Inflammatory macrophage treated with lipopolysaccharide for 4 hours (primary cell): ENCODE data around the gene C10orf105.

Experiments
- DNase-seq: peaks from one replicate; pipeline ENCODE4 v3.0.0-alpha.2; 2020

Gene C10orf105

GRCh38 chr10:71696628-71697326 lies 22.8 kb downstream of the C10orf105 start:
- peak; percentile 48 for DNase-seq

GRCh38 chr10:71695502-71696476 lies 23.8 kb downstream of the C10orf105 start:
- DNase-seq, result peak; percentile 43

- DNase-seq, result peak; percentile 89
Measured at GRCh38 chr10:71694567-71694968, 25.0 kb downstream of the C10orf105 start.

- DNase-seq, result peak; percentile 22
Measured at GRCh38 chr10:71694039-71694501, 25.5 kb downstream of the C10orf105 start.

DNA sequence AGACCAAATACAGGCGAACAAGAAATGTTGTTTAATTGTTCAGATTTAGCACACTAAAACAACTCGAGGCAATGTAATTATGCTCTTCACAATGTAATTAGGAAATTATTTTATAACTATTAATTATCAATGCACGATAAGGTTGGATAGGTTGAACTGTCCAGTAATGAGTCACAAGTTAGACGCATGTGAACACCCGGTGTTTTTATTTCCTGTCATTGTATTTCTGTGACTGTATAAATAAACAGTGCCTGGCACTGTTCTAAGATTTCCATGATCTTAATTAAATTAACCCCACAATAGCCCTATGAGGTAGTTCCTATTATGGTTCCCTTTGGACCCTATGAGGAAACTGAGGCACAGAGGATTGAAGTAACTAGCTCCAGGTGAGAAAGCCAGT lies 26.2 kb downstream of the C10orf105 start:
- no peak for DNase-seq

- DNase-seq, result no peak
Measured at GRCh38 chr10:71692598-71693306, 26.8 kb downstream of the C10orf105 start.

GRCh38 chr10:71691405-71691804 lies 28.2 kb downstream of the C10orf105 start:
- no peak for DNase-seq

DNA sequence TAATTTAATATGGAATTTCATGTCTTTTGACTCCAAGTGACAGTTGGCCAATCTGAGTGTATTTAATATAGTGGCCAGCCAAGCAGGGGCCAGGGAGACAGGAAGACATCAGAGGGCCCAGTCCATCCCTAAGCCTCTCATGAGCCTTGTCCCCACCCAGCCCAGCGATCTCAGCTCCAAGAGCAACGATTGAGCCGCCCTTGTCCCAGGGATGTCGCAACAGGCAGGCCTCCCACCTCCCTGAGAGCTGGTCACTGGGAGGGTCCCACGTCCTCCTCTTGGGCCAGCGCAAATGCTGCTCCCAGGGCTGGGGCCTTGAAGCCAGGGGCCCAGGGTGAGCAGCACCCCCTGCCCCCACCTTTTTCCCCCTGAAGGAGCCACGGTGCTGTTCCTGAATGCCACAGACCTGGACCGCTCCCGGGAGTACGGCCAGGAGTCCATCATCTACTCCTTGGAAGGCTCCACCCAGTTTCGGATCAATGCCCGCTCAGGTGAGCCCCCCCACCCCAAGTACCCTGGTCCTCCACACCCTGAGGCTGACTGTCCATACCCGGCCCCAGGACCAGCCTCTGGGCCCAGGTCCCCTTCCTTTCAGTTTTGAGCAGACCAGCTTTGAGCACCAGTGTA lies 29.4 kb downstream of the C10orf105 start:
- DNase-seq, result no peak

GRCh38 chr10:71688256-71688655 lies 31.3 kb downstream of the C10orf105 start:
- DNase-seq, result no peak

- no peak for DNase-seq
Measured at GRCh38 chr10:71687480-71687879, 32.1 kb downstream of the C10orf105 start.

DNA sequence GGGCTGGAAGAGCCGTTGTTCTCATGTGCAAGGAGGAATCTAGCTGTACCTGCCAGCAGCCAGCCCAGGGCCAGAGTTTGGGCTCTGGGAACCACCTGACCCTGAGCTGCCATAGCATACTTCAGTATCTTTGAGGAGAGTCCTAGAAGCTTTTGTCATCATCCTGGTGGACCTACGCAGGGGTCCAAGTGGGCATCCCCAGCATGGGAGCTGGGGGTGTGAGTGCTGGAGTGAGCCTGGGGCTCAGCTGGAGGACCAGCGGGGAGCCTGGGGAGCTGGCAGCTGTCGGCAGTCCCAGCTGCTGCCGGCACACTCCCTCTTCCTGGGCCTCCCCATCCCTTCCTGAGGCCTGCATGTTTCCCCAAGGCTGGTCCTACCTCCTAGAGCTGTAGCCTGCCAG lies 32.5 kb downstream of the C10orf105 start:
- no peak for DNase-seq

- DNase-seq, result no peak
Measured at GRCh38 chr10:71685554-71686232, 33.9 kb downstream of the C10orf105 start.

DNA sequence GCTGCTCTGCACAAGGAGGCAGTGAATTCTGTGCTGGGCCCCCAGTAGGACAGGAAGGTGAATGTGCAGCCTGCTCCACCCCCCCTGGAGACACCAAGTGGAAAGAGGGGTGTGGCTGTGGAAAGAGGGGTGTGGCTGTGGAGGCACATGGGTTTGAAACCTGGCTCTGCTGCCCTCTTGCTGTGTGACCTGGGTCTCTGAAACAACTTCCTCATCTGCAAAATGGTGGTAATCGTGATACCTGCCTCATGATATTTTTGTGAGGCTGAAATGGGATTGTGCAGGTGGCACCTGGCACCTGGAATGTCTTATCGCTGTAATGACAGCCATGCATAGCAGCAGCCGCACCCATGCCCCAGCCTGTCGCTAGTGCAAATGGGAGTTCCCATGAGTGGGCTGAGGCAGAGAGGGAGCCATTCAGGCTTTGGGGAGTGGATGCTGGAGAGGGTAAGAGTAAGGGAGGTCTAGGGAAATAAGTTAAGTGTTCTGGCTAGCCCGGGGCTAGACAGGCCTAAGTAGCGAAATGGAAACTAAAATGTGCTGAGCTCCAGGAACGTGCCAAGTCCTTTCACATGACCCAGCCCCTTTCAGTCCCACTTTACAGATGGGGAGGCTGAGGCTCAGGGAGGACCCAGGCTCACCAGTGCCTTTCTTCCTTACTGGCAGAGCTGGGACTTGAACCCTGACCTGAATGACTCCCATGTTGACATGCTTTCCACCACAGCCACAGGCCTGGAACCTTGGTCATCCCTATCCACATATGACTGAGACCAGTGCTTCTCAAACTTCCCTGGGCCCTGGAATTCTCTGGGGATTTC lies 35.0 kb downstream of the C10orf105 start:
- no peak for DNase-seq

- DNase-seq, result no peak
Measured at GRCh38 chr10:71683301-71683700, 36.3 kb downstream of the C10orf105 start.

DNA sequence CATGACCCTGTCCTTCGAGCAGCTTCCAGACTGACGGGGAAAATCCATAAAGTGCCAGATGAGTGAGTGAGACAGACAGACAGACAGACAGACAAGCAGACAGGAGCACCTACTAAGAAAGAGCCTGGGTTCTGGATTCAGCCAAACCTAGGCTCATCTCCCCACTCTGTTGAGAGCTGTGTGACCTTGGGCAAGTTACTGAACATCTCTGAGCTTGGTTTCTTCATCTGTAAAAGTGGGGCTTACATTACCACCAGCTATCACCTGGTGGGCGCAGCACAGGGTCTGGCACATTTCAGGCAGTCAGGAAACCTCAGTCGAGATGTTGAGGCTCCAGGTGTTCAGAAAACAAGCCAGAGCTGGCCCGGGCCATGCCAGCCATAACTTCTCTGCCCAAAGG lies 37.6 kb downstream of the C10orf105 start:
- DNase-seq, result no peak

DNA sequence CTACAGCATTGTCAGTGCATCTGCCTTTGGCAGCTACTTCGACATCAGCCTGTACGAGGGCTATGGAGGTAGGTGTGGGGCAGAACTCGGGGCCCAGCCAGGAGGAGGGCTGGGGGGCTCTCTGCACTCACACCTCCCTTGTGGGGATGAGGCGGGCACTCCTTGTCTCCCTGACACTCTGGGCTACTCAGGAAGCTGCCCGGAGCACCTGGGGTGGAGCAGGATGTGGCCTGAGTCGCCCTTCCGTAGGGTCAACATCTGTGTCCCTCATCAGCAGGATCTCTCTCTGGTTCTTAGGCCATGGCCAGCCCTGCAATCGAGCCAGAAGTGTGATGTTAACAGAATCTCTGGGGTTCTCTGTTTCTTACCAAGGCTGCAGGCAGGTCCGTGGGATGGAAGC lies 40.2 kb downstream of the C10orf105 start:
- no peak for DNase-seq

DNA sequence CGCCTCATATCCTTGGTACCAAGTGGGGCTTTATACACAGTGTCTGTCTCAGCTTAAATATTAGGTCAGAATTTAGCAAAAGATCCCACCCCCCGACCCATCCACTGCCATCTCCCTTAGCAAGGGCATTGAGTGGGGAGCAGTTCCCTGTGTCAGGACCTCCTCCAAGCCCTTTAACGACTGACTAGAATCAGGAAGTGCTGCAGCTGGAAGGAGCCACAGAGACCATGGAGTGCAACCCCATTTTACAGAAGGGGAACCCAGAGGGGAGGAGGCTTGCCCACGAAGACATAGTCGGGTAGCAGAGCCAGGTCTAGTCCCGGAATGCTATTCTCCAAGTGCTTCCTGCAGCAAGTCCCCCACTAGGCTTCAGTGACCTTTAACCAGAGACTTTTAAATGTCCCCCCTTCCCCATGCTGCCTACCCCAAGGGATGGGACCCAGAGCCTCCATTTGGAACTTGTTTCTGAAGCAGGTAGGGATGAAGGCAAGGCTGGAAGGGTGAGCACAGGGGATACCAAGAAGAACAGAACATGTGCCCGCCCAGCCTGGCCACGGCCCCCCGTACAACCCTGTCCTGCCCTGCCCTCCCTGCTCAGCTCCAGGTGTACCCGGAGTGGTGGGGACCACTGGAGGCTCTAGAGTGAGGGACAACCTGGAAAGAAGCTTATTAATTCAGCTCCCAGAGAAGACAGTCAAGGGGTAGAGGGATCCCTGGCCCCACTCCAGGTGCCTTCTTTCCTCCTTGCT lies 41.3 kb downstream of the C10orf105 start:
- DNase-seq, result peak; percentile 24

- no peak for DNase-seq
Measured at GRCh38 chr10:71677261-71677660, 42.3 kb downstream of the C10orf105 start.

GRCh38 chr10:71675295-71675970 lies 44.1 kb downstream of the C10orf105 start:
- DNase-seq, result no peak
